ENCODE measurements around the gene CACNA2D2.

GRCh38 chr3:50337175-50337861, 166.1 kb downstream of the CACNA2D2 start:
- TF ChIP-seq CTCF (IDR thresholded peaks at IDR 0.05) (no peak), POLR2A (IDR thresholded peaks at IDR 0.05) (peak; percentile 68 to 96)

All from adrenal gland (tissue), 5 donors.